Colonic mucosa (tissue), 4 donors: Measurements from ENCODE around the gene NOC2L. TPM values are rescaled to one million over a fixed set of nuclear protein-coding genes. Genes with fewer than 3 reads are reported as not detected.

Source experiments
- DNase-seq: peaks from one replicate; pipeline ENCODE4 v3.0.0-alpha.2; 2020
- H3K27ac ChIP-seq: fragments of 200-600 bp; one replicate; pipeline ENCODE4 v1.8.0; 2021
- H3K27me3 ChIP-seq: fragments of 200-600 bp; one replicate; pipeline ENCODE4 v1.8.0; 2021
- H3K36me3 ChIP-seq: fragments of 200-600 bp; one replicate; pipeline ENCODE4 v1.8.0; 2021
- H3K4me1 ChIP-seq: fragments of 200-600 bp; one replicate; pipeline ENCODE4 v1.8.0; 2021; ENCODE audit warnings: mild to moderate bottlenecking
- H3K4me3 ChIP-seq: fragments of 200-600 bp; one replicate; pipeline ENCODE4 v1.8.0; 2021
- H3K9ac ChIP-seq, 2 donors: one replicate each; pipeline ENCODE4 v1.7.0; 2013; ENCODE audit warnings: control low read depth in 2 of 2, low read depth in 2 of 2, low read length in 2 of 2
- H3K9me3 ChIP-seq: fragments of 200-600 bp; one replicate; pipeline ENCODE4 v1.8.0; 2021
- intact Hi-C: fragments of 100-400 bp; cut with DNase I; formaldehyde crosslinking; loops from one replicate; pipeline ENCODE4 v1.14.1; 2022
- total RNA-seq, 2 donors: library from RNA; stranded (reverse); fragmentation: NEBNext Ultra II Directional in 1 of 2; extraction: Animal tissue kit (Norgen Biotek cat#: 25700) in 1 of 2; gene quantifications; one replicate each; pipeline ENCODE4 v1.2.1, GENCODE V29; 2021
- TF ChIP-seq, protein P1 (sequence below): fragments of 200-600 bp; IDR thresholded peaks from one replicate; pipeline ENCODE4 v1.8.0; 2022; ENCODE audit warnings: antibody characterized with exemption, mild to moderate bottlenecking
- donor health status: healthy.
- donor health status: DM: no; HTN: no; CAD: no.
- donor health status: DM: no; HTN: no; CAD: no.

The NOC2L gene
- total RNA-seq, 2 donors from 2014 or later, result 46.9 to 127 TPM

DNA sequence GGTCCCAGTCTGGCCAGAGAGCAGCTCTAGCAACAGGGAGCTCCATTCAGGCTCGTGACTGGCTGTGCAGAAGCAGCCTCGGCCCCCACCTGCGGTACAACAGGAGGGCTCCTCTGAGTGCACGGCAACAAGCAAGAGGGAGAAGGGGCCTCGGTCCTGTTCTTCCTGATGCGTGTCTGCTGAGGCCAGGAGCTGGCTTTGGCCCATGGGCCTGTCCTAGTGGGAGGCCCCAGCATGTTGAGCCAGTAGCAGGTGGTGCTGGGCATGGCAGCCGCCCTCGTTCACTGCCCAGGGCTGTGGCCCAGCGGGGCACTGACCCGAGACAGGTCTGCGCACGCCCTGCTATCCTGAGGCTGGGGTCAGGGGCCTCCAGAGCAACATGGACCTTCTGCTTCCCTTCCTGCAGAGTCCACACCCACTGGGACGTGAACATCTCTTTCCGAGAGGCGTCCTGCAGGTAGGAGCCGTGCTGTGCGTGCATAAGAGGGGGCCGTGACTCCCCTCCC, 28.4 kb downstream of the NOC2L start:
- DNase-seq, result no peak
- H3K27ac ChIP-seq, result no peak overlapping the region
- H3K9me3 ChIP-seq, result no peaks in the 10 kb centered on the region
- intact Hi-C loops, result no loop called here
- TF ChIP-seq, protein P1, sequence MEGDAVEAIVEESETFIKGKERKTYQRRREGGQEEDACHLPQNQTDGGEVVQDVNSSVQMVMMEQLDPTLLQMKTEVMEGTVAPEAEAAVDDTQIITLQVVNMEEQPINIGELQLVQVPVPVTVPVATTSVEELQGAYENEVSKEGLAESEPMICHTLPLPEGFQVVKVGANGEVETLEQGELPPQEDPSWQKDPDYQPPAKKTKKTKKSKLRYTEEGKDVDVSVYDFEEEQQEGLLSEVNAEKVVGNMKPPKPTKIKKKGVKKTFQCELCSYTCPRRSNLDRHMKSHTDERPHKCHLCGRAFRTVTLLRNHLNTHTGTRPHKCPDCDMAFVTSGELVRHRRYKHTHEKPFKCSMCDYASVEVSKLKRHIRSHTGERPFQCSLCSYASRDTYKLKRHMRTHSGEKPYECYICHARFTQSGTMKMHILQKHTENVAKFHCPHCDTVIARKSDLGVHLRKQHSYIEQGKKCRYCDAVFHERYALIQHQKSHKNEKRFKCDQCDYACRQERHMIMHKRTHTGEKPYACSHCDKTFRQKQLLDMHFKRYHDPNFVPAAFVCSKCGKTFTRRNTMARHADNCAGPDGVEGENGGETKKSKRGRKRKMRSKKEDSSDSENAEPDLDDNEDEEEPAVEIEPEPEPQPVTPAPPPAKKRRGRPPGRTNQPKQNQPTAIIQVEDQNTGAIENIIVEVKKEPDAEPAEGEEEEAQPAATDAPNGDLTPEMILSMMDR, result no peak
- H3K4me3 ChIP-seq, result no peak overlapping the region
- no peaks in the 10 kb centered on the region for H3K36me3 ChIP-seq
- no peaks in the 10 kb centered on the region for H3K4me1 ChIP-seq
- H3K27me3 ChIP-seq, result peaks cover 77% of the 10 kb centered on the region
- no peak overlapping the region for H3K9ac ChIP-seq

DNA sequence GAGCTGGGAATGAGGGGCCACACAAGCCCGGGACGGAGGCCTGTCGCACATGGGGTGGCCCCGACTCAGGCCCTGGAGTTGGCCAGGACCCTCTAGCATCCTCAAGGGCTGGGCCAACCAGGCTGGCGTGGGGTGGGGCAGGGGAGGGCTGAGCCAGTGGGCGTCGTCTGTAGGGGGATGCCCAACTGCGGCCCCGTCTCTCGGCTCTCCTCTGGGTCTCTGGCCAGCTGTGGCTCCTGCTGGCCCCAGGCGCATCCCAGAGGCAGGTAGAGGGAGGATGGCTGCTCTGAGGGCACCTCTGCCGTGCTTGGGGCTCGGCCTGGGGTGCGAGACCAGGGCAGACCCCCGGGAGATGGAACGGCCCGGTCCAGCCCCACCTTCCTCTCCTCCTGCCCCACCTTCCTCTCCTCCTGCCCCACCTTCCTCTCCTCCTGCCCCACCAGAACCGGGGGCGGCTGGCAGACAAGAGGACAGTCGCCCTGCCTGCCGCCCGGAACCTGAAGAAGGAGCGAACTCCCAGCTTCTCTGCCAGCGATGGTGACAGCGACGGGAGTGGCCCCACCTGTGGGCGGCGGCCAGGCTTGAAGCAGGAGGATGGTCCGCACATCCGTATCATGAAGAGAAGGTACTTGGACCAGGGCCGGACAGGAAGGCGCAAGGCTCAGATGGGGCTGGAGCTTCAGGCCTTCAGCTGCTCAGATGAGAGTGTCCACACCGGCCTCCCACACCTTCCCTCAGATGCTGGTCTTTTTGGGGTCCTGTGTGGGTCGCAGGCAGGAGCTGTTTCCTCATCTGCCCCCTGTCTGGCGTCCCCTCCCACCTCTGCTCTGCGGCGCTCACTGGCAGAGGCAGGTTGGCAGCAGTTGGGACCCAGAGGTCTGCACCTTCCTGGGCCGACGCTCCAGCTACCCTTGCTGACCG, 29.1 kb downstream of the NOC2L start:
- DNase-seq, result no peak
- H3K27me3 ChIP-seq, result peaks cover 75% of the 10 kb centered on the region

DNA sequence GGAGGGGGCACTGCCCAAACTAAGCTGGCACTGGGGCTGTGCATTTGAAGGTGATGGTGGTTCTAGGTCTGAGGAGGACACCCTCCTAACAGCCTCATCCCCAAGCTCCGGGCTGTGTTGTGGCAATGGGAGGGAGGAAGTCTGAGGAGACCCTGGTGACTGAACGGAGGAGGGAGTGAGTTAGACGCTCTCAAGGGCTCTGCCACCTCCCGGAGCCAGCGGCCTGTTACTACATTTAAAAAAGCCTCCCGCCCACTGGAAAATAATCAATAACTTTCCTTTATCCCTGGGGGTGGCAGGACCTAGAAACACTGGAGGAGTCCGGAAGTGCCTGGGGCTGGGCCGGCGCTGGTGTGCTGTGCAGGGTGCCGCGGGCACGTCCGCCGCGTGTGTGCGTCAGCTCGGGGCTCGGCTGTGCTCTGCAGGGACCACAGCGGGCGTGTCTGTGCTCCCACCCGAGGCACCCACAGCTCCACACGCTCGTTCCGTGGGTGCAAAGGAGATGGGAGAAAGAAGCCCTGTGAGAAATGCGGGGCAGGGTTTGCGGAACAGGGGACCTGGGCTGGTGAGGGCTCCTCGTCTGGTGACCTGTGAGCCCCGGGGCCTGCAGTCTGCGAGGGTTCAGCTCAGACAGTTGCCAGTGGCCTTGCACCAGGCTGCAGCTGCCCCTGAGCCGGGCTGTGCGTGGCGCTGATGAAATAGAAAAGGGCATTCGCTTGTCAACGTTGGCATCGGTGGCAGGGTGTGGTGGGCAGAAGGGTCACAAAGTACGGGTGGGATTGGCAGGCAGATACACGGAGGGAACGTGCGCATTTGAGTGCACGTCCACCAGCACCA, 30.0 kb downstream of the NOC2L start:
- Histone ChIP-seq H3K4me3 (no peak overlapping the region), H3K9ac (no peak overlapping the region), H3K27me3 (peaks cover 78% of the 10 kb centered on the region), H3K9me3 (no peaks in the 10 kb centered on the region), H3K36me3 (no peaks in the 10 kb centered on the region), H3K4me1 (peaks cover 5% of the 10 kb centered on the region), H3K27ac (no peak overlapping the region)
- TF ChIP-seq, protein P1, result no peak
- DNase-seq, result no peak
- intact Hi-C loops, result no loop called here

More for the DNA sequence above, 29.1 kb downstream of the NOC2L start:
- TF ChIP-seq, protein P1, result no peak
- Histone ChIP-seq H3K27ac (no peak overlapping the region), H3K9ac (no peak overlapping the region), H3K9me3 (no peaks in the 10 kb centered on the region), H3K36me3 (no peaks in the 10 kb centered on the region), H3K4me3 (no peak overlapping the region), H3K4me1 (peaks cover under 1% of the 10 kb centered on the region)
- intact Hi-C loops, result no loop called here

DNA sequence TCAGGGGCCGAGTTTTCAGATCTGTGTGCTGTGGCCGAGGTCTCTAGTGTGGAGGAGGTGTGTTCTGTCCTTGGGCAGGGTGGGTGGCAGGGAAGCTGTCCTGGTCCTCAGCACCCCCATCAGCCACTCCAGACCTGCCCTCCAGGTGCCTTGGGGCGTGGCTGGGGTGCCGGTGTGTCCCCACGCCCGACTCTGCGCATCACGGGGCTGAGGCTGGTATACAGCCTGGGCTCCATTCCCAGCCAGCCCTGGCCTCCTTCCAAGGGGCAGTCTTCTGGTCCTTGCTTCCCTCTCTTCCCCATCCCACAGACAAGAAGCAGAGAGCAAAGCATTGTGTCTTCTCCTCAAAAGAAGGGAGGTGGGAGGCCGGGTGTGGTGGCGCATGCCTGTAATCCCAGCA, 31.3 kb downstream of the NOC2L start:
- no peak overlapping the region for H3K4me3 ChIP-seq
- intact Hi-C loops, result no loop called here
- H3K27me3 ChIP-seq, result peaks cover 79% of the 10 kb centered on the region
- no peak overlapping the region for H3K9ac ChIP-seq
- H3K9me3 ChIP-seq, result no peaks in the 10 kb centered on the region
- no peaks in the 10 kb centered on the region for H3K36me3 ChIP-seq
- DNase-seq, result no peak
- no peak overlapping the region for H3K27ac ChIP-seq
- TF ChIP-seq, protein P1, result no peak
- H3K4me1 ChIP-seq, result peaks cover 11% of the 10 kb centered on the region

DNA sequence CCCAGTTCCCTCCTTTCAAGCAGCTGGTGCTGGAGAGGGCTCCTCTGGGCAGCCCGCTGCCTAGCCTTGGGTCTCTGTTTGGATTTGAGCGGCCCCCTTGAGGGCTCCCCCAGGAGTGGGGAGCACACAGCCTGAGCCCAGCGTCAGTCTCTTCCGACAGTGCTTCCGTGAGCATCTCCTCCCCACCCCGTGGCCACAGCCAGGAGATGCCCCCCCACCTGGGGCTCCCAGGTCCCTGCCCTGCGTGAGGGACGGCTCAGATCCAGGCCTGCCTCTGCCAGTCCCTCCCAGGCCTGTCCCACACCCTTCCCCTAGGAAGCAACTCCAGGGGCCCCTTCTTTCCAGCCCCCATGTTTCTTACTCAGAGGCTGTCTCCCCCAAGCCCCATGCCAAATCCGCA, 31.8 kb downstream of the NOC2L start:
- H3K27me3 ChIP-seq, result peaks cover 79% of the 10 kb centered on the region
- H3K9me3 ChIP-seq, result no peaks in the 10 kb centered on the region
- H3K27ac ChIP-seq, result no peak overlapping the region
- TF ChIP-seq, protein P1, result no peak
- no peak overlapping the region for H3K4me3 ChIP-seq
- intact Hi-C loops, result no loop called here
- H3K9ac ChIP-seq, result no peak overlapping the region
- DNase-seq, result no peak
- peaks cover 11% of the 10 kb centered on the region for H3K4me1 ChIP-seq
- H3K36me3 ChIP-seq, result no peaks in the 10 kb centered on the region
